ENCODE measurements around the gene CCDC197.

The CCDC197 gene

DNA sequence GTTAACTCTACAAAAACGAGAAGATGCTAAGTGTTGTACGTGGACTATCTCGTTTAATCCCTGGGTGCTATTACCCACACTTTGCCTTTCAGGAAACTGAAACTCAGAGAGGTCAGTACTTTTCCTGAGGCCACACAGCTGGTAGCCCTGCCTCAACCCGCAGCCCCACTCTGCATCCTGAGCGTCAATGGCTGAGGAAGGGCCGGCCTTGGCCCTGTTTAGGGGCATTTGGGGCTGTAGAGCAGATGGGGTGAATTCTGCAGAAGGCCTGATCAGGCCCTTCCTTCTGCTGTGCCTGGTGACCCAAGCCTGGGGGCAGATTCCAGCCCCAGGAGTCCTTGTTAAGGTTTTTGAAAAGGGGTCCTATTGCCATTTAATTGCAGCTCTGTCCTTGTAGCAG is 3.7 kb upstream of the CCDC197 start:
- no peaks in the 10 kb centered on the region for H3K36me3 ChIP-seq (replicated peaks; ENCODE audit: low read depth, low read length)
- 0 out of 2 replicates have a peak, but pooled peaks cover 5% of the 10 kb centered on the region for H3K27me3 ChIP-seq (ENCODE audit: low read depth, low read length)
- no peak overlapping the region for H3K9ac ChIP-seq (ENCODE audit: low read length)
- H3K79me2 ChIP-seq (ENCODE audit: low read length): no peaks in the 10 kb centered on the region
- H3K4me3 ChIP-seq (ENCODE audit: low read length): no peak overlapping the region
- no peaks in the 10 kb centered on the region for H3K9me3 ChIP-seq (ENCODE audit: insufficient read depth, low read length)
- no peak for TF ChIP-seq EZH2phosphoT487 (IDR thresholded peaks at IDR 0.05; ENCODE audit: low read depth)
- TF ChIP-seq, protein P1, sequence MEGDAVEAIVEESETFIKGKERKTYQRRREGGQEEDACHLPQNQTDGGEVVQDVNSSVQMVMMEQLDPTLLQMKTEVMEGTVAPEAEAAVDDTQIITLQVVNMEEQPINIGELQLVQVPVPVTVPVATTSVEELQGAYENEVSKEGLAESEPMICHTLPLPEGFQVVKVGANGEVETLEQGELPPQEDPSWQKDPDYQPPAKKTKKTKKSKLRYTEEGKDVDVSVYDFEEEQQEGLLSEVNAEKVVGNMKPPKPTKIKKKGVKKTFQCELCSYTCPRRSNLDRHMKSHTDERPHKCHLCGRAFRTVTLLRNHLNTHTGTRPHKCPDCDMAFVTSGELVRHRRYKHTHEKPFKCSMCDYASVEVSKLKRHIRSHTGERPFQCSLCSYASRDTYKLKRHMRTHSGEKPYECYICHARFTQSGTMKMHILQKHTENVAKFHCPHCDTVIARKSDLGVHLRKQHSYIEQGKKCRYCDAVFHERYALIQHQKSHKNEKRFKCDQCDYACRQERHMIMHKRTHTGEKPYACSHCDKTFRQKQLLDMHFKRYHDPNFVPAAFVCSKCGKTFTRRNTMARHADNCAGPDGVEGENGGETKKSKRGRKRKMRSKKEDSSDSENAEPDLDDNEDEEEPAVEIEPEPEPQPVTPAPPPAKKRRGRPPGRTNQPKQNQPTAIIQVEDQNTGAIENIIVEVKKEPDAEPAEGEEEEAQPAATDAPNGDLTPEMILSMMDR (IDR thresholded peaks at IDR 0.05; ENCODE audit: low read depth, low read length): no peak
- peaks cover 22% of the 10 kb centered on the region for H3K4me1 ChIP-seq (ENCODE audit: low read length)
- no peak overlapping the region for H2AFZ ChIP-seq (ENCODE audit: low read depth, low read length)
- no peak overlapping the region for H3K4me2 ChIP-seq (ENCODE audit: low read length)
- H3K27ac ChIP-seq (ENCODE audit: low read length): no peak overlapping the region
- H4K20me1 ChIP-seq (ENCODE audit: insufficient read depth, low read length): no peaks in the 10 kb centered on the region

DNA sequence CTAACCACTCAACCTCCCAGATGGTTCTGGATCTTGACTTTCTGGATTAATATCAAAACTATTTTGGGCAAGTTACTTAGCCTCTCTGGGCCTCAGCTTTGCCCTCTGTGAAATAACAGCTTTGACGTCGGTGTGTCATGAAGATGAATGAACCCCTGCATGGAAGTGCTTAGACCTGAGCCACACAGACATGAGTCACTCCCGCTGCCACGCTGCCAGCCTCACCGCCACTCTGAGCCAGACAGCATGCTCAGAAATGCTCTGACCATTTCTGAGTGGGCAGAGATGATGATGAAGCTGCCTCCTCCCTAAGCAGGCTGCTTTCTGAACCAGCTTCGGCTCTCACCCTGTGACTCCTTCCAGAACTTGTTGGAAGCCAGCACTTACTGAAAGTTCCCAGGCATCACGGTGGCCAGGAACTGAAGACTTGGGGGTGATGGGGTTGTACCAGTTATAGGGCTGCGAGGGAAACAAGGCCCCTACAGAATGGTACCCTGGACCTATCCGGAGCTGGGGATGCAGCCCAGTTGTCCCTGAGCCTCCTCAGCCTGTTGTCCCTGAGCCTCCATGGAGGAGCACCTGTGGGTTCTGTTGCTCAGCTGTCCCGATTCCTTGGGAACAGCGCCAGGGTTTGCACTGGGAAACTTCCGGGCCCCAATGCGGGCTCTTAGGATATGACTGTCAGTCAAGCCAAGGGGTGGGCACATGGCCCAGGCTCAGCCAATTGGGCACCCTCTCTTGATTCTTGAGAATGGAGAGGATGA is 2.0 kb upstream of the CCDC197 start:
- Histone ChIP-seq H3K4me1 (ENCODE audit: low read length) (peaks cover 9% of the 10 kb centered on the region), H3K27ac (ENCODE audit: low read length) (no peak overlapping the region), H3K4me3 (ENCODE audit: low read length) (no peak overlapping the region), H2AFZ (ENCODE audit: low read depth, low read length) (no peak overlapping the region), H3K79me2 (ENCODE audit: low read length) (no peaks in the 10 kb centered on the region), H3K9me3 (ENCODE audit: insufficient read depth, low read length) (no peaks in the 10 kb centered on the region), H4K20me1 (ENCODE audit: insufficient read depth, low read length) (no peaks in the 10 kb centered on the region), H3K27me3 (ENCODE audit: low read depth, low read length) (0 out of 2 replicates have a peak, but pooled peaks cover 5% of the 10 kb centered on the region), H3K9ac (ENCODE audit: low read length) (no peak overlapping the region), H3K36me3 (replicated peaks; ENCODE audit: low read depth, low read length) (no peaks in the 10 kb centered on the region), H3K4me2 (ENCODE audit: low read length) (no peak overlapping the region)
- no peak for TF ChIP-seq EZH2phosphoT487 (IDR thresholded peaks at IDR 0.05; ENCODE audit: low read depth)
- TF ChIP-seq, protein P1 (IDR thresholded peaks at IDR 0.05; ENCODE audit: low read depth, low read length): no peak

DNA sequence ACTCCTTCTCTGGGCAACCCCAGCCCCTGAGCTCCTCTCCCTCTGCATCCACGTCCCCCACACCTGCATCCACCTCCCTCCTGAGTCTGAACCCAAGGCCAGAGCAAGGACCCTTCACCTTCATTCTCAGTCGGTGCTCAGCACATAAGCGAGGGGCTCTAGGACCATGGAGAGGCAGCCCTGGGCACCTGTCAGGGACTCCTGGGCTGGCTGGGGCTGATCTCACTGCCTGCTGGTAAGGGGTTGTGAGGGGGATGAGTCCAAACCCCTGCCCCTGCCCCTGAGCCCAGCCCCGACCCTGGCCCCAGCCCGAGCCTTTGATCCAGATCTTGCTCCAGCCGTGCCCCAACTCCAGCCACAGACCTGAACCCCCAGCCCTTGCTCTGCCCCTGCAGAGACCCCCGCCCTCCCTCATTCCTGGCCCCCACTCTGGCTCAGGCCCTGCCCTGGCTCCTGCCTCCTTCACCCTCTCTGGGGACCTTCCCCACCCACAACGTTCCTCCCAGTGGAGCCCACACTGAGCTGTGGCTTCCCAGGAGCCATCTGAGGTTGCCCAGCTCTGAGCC is 888 bp upstream of the CCDC197 start:
- Histone ChIP-seq H3K4me1 (ENCODE audit: low read length) (peaks cover 2% of the 10 kb centered on the region; the same call in 1 of the 2 replicates), H3K4me2 (ENCODE audit: low read length) (no peak overlapping the region)

More for the DNA sequence above, 888 bp upstream of the CCDC197 start:
- Histone ChIP-seq H3K27ac (ENCODE audit: low read length) (no peak overlapping the region), H3K4me3 (ENCODE audit: low read length) (no peak overlapping the region), H3K27me3 (ENCODE audit: low read depth, low read length) (0 out of 2 replicates have a peak, but pooled peaks cover 10% of the 10 kb centered on the region), H3K9me3 (ENCODE audit: insufficient read depth, low read length) (no peaks in the 10 kb centered on the region), H3K9ac (ENCODE audit: low read length) (no peak overlapping the region), H3K79me2 (ENCODE audit: low read length) (no peaks in the 10 kb centered on the region), H2AFZ (ENCODE audit: low read depth, low read length) (no peak overlapping the region), H3K36me3 (replicated peaks; ENCODE audit: low read depth, low read length) (no peaks in the 10 kb centered on the region), H4K20me1 (ENCODE audit: insufficient read depth, low read length) (no peaks in the 10 kb centered on the region)
- TF ChIP-seq, protein P1 (IDR thresholded peaks at IDR 0.05; ENCODE audit: low read depth, low read length): no peak
- no peak for TF ChIP-seq EZH2phosphoT487 (IDR thresholded peaks at IDR 0.05; ENCODE audit: low read depth)
